Mucosa of descending colon (tissue), 3 donors: ENCODE results near the gene SLC27A2. TPM values are rescaled to one million over a fixed set of nuclear protein-coding genes. Genes with fewer than 3 reads are reported as not detected.

Experiments used
- ATAC-seq: fragments of 200-7000 bp; cut with Tn5 transposase; one replicate; pipeline ENCODE4 v1.9.1; 2020; ENCODE audit warnings: mild to moderate bottlenecking, moderate library complexity
- DNase-seq, 3 donors: peaks; one replicate each; pipeline ENCODE4 v3.0.0-alpha.2; 2020
- H3K36me3 ChIP-seq: fragments of 200-600 bp; one replicate; pipeline ENCODE4 v1.8.0; 2021; ENCODE audit warnings: low read depth, mild to moderate bottlenecking
- H3K4me1 ChIP-seq: fragments of 200-600 bp; one replicate; pipeline ENCODE4 v1.8.0; 2021; ENCODE audit warnings: low read depth, mild to moderate bottlenecking
- H3K4me3 ChIP-seq: fragments of 200-600 bp; one replicate; pipeline ENCODE4 v1.8.0; 2021; ENCODE audit warnings: mild to moderate bottlenecking
- H3K9me3 ChIP-seq: fragments of 200-600 bp; one replicate; pipeline ENCODE4 v1.8.0; 2021; ENCODE audit warnings: mild to moderate bottlenecking
- intact Hi-C, 2 donors: fragments of 100-400 bp; cut with DNase I in 1 of 2; cut with micrococcal nuclease in 1 of 2; formaldehyde crosslinking; loops; one replicate each; pipeline versions ENCODE4 v1.11.0 to v1.11.1; 2022; cut with DNase I, micrococcal nuclease
- total RNA-seq, 3 donors: library from RNA; stranded (reverse); fragmentation: NEBNext Ultra II Directional in 2 of 3; extraction: Animal tissue kit (Norgen Biotek cat#: 25700) in 2 of 3; gene quantifications; one replicate each; pipeline versions ENCODE4 v1.2.1 to v1.2.4, GENCODE V29; 2021 to 2023
- TF ChIP-seq, protein P1 (sequence below): fragments of 200-600 bp; IDR thresholded peaks from one replicate; pipeline ENCODE4 v1.8.0; 2022; ENCODE audit warnings: antibody characterized with exemption, mild to moderate bottlenecking
- donor health status: DM: no; HTN: no; CAD: no; lungs with moderate emphysema.
- donor health status: DM: no; HTN: no; CAD: no.
- donor health status: DM: no; HTN: yes; CAD: no.

The SLC27A2 gene
- total RNA-seq, 3 donors from 2014 or later, result 14.8 to 27.9 (median 27.8) TPM

DNA sequence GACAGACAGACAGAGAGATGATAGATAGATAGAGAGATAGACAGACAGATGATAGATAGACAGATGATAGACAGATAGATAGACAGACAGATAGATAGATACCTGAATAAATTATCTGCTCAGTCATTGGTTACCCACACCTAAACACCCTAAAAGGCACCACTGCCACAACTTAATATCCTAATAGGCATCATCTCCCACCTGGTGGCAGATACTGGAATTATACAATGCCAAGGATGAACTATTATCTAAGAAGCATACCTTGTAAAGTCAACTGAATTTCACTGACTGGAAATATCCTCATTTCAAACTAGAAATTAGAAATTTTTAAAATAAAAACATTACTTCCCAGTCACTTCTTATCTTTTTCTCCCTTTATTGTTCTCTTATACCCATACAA is 43.6 kb upstream of the SLC27A2 start:
- no peaks in the 10 kb centered on the region for H3K9me3 ChIP-seq
- no peaks in the 10 kb centered on the region for H3K4me1 ChIP-seq
- no peaks in the 10 kb centered on the region for H3K36me3 ChIP-seq
- intact Hi-C loops, result no loop called here
- TF ChIP-seq, protein P1, sequence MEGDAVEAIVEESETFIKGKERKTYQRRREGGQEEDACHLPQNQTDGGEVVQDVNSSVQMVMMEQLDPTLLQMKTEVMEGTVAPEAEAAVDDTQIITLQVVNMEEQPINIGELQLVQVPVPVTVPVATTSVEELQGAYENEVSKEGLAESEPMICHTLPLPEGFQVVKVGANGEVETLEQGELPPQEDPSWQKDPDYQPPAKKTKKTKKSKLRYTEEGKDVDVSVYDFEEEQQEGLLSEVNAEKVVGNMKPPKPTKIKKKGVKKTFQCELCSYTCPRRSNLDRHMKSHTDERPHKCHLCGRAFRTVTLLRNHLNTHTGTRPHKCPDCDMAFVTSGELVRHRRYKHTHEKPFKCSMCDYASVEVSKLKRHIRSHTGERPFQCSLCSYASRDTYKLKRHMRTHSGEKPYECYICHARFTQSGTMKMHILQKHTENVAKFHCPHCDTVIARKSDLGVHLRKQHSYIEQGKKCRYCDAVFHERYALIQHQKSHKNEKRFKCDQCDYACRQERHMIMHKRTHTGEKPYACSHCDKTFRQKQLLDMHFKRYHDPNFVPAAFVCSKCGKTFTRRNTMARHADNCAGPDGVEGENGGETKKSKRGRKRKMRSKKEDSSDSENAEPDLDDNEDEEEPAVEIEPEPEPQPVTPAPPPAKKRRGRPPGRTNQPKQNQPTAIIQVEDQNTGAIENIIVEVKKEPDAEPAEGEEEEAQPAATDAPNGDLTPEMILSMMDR, result no peak
- DNase-seq (no peak), ATAC-seq (no peak)
- H3K4me3 ChIP-seq, result no peak overlapping the region

DNA sequence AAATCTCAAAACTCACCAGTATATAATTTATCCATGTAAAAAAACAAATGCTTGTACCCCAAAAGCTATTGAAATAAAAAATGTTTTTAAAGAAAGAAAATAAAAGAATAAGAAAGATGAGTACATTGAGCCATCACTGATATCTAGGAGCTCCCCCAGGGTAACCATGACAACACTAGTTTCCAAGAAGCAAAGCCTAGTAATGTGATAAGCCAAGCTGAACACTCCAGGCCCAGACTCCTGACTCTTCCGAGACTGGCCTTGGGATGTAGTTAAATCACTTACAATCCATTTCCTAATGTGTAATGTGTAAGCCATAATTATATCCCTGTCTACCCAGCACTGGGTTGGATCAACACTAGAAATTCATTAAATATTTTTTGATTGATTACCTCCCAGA is 41.9 kb upstream of the SLC27A2 start:
- intact Hi-C loops, result loop anchor here (10.0 kb wide), 2 partner anchors 905 to 1275 kb away; no protein-coding TSS in a partner anchor
- DNase-seq (no peak), ATAC-seq (no peak)
- TF ChIP-seq, protein P1, result no peak
- H3K4me3 ChIP-seq, result no peak overlapping the region
- H3K4me1 ChIP-seq, result no peaks in the 10 kb centered on the region
- no peaks in the 10 kb centered on the region for H3K36me3 ChIP-seq
- H3K9me3 ChIP-seq, result no peaks in the 10 kb centered on the region

- H3K4me3 ChIP-seq, result no peak overlapping the region
- no peak for ATAC-seq
- no peak for DNase-seq
- no peaks in the 10 kb centered on the region for H3K36me3 ChIP-seq
- H3K4me1 ChIP-seq, result no peaks in the 10 kb centered on the region
- no peaks in the 10 kb centered on the region for H3K9me3 ChIP-seq
- TF ChIP-seq, protein P1, result no peak
- intact Hi-C loops, result loop anchor here (10.0 kb wide), 2 partner anchors 906 to 1276 kb away; no protein-coding TSS in a partner anchor
Observed at GRCh38 chr15:50140983-50141382, 41.0 kb upstream of the SLC27A2 start.

- H3K4me3 ChIP-seq, result no peak overlapping the region
- no peak for DNase-seq
- no peak for ATAC-seq
- no peaks in the 10 kb centered on the region for H3K4me1 ChIP-seq
- no peaks in the 10 kb centered on the region for H3K9me3 ChIP-seq
- TF ChIP-seq, protein P1, result no peak
- H3K36me3 ChIP-seq, result no peaks in the 10 kb centered on the region
- intact Hi-C loops, result loop anchor here (10.0 kb wide), 2 partner anchors 907 to 1277 kb away; no protein-coding TSS in a partner anchor
Observed at GRCh38 chr15:50141856-50142255, 40.1 kb upstream of the SLC27A2 start.

- ATAC-seq (no peak), DNase-seq (no peak)
- intact Hi-C loops, result loop anchor here (10.0 kb wide), 2 partner anchors 909 to 1279 kb away; no protein-coding TSS in a partner anchor
- no peaks in the 10 kb centered on the region for H3K9me3 ChIP-seq
- TF ChIP-seq, protein P1, result no peak
- no peak overlapping the region for H3K4me3 ChIP-seq
- H3K4me1 ChIP-seq, result no peaks in the 10 kb centered on the region
- no peaks in the 10 kb centered on the region for H3K36me3 ChIP-seq
Observed at GRCh38 chr15:50143255-50143860, 38.6 kb upstream of the SLC27A2 start.
